Liver (tissue), 9 donors: ENCODE data around the gene C1GALT1. TPM values are rescaled to one million over a fixed set of nuclear protein-coding genes. Genes with fewer than 3 reads are reported as not detected.

Experiments
- DNase-seq: peaks from one replicate; pipeline ENCODE4 v3.0.0-alpha.2; 2017; ENCODE audit warnings: low spot score
- H3K27ac ChIP-seq, 2 donors: one replicate each; pipeline ENCODE4 v1.7.0; 2013; ENCODE audit warnings: inconsistent platforms in 2 of 2, low read length in 2 of 2, control low read depth in 1 of 2, low read depth in 1 of 2, mild to moderate bottlenecking in 1 of 2
- H3K27me3 ChIP-seq, 4 donors: one replicate each; pipeline versions ENCODE4 v1.6.1 to v1.7.0; 2013; ENCODE audit warnings: low read length in 3 of 4, inconsistent platforms in 1 of 4, mild to moderate bottlenecking in 1 of 4, moderate library complexity in 1 of 4; ENCODE audit not compliant: control insufficient read depth in 4 of 4, insufficient read depth in 4 of 4
- H3K36me3 ChIP-seq, 4 donors: one replicate each; pipeline versions ENCODE4 v1.6.1 to v1.7.0; 2013; ENCODE audit warnings: low read length in 3 of 4, mild to moderate bottlenecking in 3 of 4, low read depth in 1 of 4, moderate library complexity in 1 of 4; ENCODE audit not compliant: control insufficient read depth in 4 of 4, insufficient read depth in 3 of 4
- H3K4me1 ChIP-seq, 4 donors: one replicate each; pipeline versions ENCODE4 v1.6.1 to v1.7.0; 2013; ENCODE audit warnings: low read length in 3 of 4, mild to moderate bottlenecking in 3 of 4, moderate library complexity in 1 of 4; ENCODE audit not compliant: control insufficient read depth in 4 of 4, insufficient read depth in 4 of 4
- H3K4me3 ChIP-seq, 3 donors: one replicate each; pipeline versions ENCODE4 v1.6.1 to v1.7.0; 2013; ENCODE audit warnings: low read length in 3 of 3, control low read depth in 1 of 3, low read depth in 1 of 3, mild to moderate bottlenecking in 1 of 3
- H3K9ac ChIP-seq, 2 donors: one replicate each; pipeline ENCODE4 v1.7.0; 2013; ENCODE audit warnings: low read length in 2 of 2, mild to moderate bottlenecking in 2 of 2, moderate library complexity in 2 of 2, control low read depth in 1 of 2, low read depth in 1 of 2
- H3K9me3 ChIP-seq, 4 donors: one replicate each; pipeline versions ENCODE4 v1.6.1 to v1.7.0; 2013; ENCODE audit warnings: low read length in 3 of 4; ENCODE audit not compliant: control insufficient read depth in 4 of 4
- EGR1 ChIP-seq, 2 donors: IDR thresholded peaks; 2 replicates each; pipeline ENCODE4 v1.6.1; 2016 to 2018; ENCODE audit warnings: antibody characterized with exemption in 2 of 2, low read depth in 2 of 2
- FOXA1 ChIP-seq: IDR thresholded peaks from 2 replicates; pipeline ENCODE4 v1.6.1; 2016; ENCODE audit warnings: antibody characterized with exemption
- FOXA2 ChIP-seq: IDR thresholded peaks from 2 replicates; pipeline ENCODE4 v1.6.1; 2016; ENCODE audit warnings: antibody characterized with exemption
- GABPA ChIP-seq, 2 donors: IDR thresholded peaks in 1 of 2; conservative IDR thresholded peaks in 1 of 2; 2 replicates each; pipeline ENCODE4 v1.6.1; 2016; ENCODE audit warnings: antibody characterized with exemption in 2 of 2, mild to moderate bottlenecking in 1 of 2, moderate library complexity in 1 of 2
- HNF4A ChIP-seq, 2 donors: conservative IDR thresholded peaks; 2 replicates each; pipeline ENCODE4 v1.6.1; 2016; ENCODE audit warnings: antibody characterized with exemption in 2 of 2, mild to moderate bottlenecking in 2 of 2
- HNF4G ChIP-seq: IDR thresholded peaks from 2 replicates; pipeline ENCODE4 v1.6.1; 2016; ENCODE audit warnings: antibody characterized with exemption
- JUND ChIP-seq, 2 donors: IDR thresholded peaks; 2 replicates each; pipeline ENCODE4 v1.6.1; 2016; ENCODE audit warnings: antibody characterized with exemption in 2 of 2
- NR2F2 ChIP-seq: IDR thresholded peaks from 2 replicates; pipeline ENCODE4 v1.6.1; 2016; ENCODE audit warnings: antibody characterized with exemption
- RAD21 ChIP-seq, 2 donors: IDR thresholded peaks; 2 replicates each; pipeline ENCODE4 v1.6.1; 2016; ENCODE audit warnings: antibody characterized with exemption in 2 of 2, mild to moderate bottlenecking in 2 of 2
- RXRA ChIP-seq, 2 donors: IDR thresholded peaks; 2 replicates each; pipeline ENCODE4 v1.6.1; 2017 to 2018; ENCODE audit warnings: antibody characterized with exemption in 2 of 2, mild to moderate bottlenecking in 1 of 2
- SP1 ChIP-seq: IDR thresholded peaks from 2 replicates; pipeline ENCODE4 v1.6.1; 2018; ENCODE audit warnings: antibody characterized with exemption, mild to moderate bottlenecking
- TAF1 ChIP-seq: conservative IDR thresholded peaks from 2 replicates; pipeline ENCODE4 v1.6.1; 2016; ENCODE audit warnings: antibody characterized with exemption, mild to moderate bottlenecking
- YY1 ChIP-seq: IDR thresholded peaks from 2 replicates; pipeline ENCODE4 v1.6.1; 2016; ENCODE audit warnings: antibody characterized with exemption, mild to moderate bottlenecking
- WGBS: extraction: QIAGEN DNeasy Blood & Tissue Kit; methylation state at CpG from one replicate; pipeline ENCODE4 v1.1.7; 2013; 5-methylcytosine and 5-hydroxymethylcytosine counted together
- polyA plus RNA-seq, 2 donors: library from polyadenylated mRNA; stranded (reverse) in 1 of 2; unstranded in 1 of 2; fragments of 200-250 nt in 1 of 2; fragments of >200 nt in 1 of 2; fragmentation: Nextera tagmentation in 1 of 2; extraction: Ambion mirVana in 1 of 2; gene quantifications; one replicate each; pipeline versions ENCODE4 v1.2.1 to v1.2.3, GENCODE V29; 2013 to 2015
- total RNA-seq, 2 donors: library from RNA; depleted of rRNA; stranded (reverse); fragments of >200 nt; gene quantifications; one replicate each; pipeline ENCODE4 v1.2.3, GENCODE V29; 2014
- TF ChIP-seq, protein P1 (sequence below): IDR thresholded peaks from 2 replicates; pipeline ENCODE4 v1.6.1; 2016; ENCODE audit warnings: antibody characterized with exemption
- TF ChIP-seq, protein P2 (sequence below): IDR thresholded peaks from 2 replicates; pipeline ENCODE4 v1.6.1; 2016; ENCODE audit warnings: antibody characterized with exemption, mild to moderate bottlenecking
- TF ChIP-seq, protein P3 (sequence below): IDR thresholded peaks from 2 replicates; pipeline ENCODE4 v1.6.1; 2016; ENCODE audit warnings: antibody characterized with exemption
- TF ChIP-seq, protein P4 (sequence below): IDR thresholded peaks from 2 replicates; pipeline ENCODE4 v1.6.1; 2016; ENCODE audit warnings: antibody characterized with exemption
- TF ChIP-seq, protein P5 (sequence below): fragments of 150-350 bp; IDR thresholded peaks from 2 replicates; pipeline ENCODE4 v1.5.1; 2017; ENCODE audit warnings: improper control_type of control experiment, low read depth, low read length; ENCODE audit not compliant: missing input control
- donor health status: healthy.
- donor health status: healthy.
- donor health status: healthy.
- donor health status: healthy.
- donor health status: healthy.

The C1GALT1 gene
- total and polyA plus RNA-seq, 4 donors, result 5.6 to 28.6 (median 12.5) TPM

DNA sequence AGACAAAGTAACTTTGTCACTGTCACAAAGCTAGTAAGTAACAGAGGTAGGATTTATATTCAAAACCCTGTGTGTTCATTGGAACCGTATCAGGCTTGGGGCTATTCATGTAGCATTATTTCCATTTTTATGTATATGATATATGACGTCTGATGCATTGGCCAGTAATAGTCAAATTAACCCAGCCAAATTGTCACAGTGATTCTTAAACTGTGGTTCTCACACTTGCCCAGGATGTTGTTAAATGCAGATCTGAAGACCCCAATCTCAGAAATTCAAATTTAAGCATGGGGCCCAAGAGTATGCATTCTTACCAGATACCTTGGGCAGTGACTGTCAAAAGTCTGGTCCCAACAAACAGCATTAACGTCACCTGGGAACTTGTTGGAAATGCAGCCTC lies 63.9 kb downstream of the C1GALT1 start:
- H3K27ac ChIP-seq, result no peak overlapping the region
- TF ChIP-seq JUND (IDR thresholded peaks at IDR 0.05) (no peak), SP1 (no peak), FOXA2 (no peak), RXRA (IDR thresholded peaks at IDR 0.05) (no peak), TAF1 (no peak), GABPA (IDR thresholded peaks at IDR 0.05 in 1 of 2, conservative IDR thresholded peaks at IDR 0.05 in 1 of 2) (no peak), FOXA1 (no peak), YY1 (no peak), RAD21 (IDR thresholded peaks at IDR 0.05) (no peak), HNF4G (no peak), HNF4A (conservative IDR thresholded peaks at IDR 0.05) (no peak), NR2F2 (no peak), EGR1 (IDR thresholded peaks at IDR 0.05; ENCODE audit: low read depth in 2 of 2) (no peak)
- TF ChIP-seq, protein P1, sequence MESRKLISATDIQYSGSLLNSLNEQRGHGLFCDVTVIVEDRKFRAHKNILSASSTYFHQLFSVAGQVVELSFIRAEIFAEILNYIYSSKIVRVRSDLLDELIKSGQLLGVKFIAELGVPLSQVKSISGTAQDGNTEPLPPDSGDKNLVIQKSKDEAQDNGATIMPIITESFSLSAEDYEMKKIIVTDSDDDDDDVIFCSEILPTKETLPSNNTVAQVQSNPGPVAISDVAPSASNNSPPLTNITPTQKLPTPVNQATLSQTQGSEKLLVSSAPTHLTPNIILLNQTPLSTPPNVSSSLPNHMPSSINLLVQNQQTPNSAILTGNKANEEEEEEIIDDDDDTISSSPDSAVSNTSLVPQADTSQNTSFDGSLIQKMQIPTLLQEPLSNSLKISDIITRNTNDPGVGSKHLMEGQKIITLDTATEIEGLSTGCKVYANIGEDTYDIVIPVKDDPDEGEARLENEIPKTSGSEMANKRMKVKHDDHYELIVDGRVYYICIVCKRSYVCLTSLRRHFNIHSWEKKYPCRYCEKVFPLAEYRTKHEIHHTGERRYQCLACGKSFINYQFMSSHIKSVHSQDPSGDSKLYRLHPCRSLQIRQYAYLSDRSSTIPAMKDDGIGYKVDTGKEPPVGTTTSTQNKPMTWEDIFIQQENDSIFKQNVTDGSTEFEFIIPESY, result no peak
- TF ChIP-seq, protein P2, sequence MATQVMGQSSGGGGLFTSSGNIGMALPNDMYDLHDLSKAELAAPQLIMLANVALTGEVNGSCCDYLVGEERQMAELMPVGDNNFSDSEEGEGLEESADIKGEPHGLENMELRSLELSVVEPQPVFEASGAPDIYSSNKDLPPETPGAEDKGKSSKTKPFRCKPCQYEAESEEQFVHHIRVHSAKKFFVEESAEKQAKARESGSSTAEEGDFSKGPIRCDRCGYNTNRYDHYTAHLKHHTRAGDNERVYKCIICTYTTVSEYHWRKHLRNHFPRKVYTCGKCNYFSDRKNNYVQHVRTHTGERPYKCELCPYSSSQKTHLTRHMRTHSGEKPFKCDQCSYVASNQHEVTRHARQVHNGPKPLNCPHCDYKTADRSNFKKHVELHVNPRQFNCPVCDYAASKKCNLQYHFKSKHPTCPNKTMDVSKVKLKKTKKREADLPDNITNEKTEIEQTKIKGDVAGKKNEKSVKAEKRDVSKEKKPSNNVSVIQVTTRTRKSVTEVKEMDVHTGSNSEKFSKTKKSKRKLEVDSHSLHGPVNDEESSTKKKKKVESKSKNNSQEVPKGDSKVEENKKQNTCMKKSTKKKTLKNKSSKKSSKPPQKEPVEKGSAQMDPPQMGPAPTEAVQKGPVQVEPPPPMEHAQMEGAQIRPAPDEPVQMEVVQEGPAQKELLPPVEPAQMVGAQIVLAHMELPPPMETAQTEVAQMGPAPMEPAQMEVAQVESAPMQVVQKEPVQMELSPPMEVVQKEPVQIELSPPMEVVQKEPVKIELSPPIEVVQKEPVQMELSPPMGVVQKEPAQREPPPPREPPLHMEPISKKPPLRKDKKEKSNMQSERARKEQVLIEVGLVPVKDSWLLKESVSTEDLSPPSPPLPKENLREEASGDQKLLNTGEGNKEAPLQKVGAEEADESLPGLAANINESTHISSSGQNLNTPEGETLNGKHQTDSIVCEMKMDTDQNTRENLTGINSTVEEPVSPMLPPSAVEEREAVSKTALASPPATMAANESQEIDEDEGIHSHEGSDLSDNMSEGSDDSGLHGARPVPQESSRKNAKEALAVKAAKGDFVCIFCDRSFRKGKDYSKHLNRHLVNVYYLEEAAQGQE, result no peak
- TF ChIP-seq, protein P3, sequence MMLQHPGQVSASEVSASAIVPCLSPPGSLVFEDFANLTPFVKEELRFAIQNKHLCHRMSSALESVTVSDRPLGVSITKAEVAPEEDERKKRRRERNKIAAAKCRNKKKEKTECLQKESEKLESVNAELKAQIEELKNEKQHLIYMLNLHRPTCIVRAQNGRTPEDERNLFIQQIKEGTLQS, result no peak
- TF ChIP-seq, protein P4, sequence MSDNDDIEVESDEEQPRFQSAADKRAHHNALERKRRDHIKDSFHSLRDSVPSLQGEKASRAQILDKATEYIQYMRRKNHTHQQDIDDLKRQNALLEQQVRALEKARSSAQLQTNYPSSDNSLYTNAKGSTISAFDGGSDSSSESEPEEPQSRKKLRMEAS, result no peak
- TF ChIP-seq, protein P5, sequence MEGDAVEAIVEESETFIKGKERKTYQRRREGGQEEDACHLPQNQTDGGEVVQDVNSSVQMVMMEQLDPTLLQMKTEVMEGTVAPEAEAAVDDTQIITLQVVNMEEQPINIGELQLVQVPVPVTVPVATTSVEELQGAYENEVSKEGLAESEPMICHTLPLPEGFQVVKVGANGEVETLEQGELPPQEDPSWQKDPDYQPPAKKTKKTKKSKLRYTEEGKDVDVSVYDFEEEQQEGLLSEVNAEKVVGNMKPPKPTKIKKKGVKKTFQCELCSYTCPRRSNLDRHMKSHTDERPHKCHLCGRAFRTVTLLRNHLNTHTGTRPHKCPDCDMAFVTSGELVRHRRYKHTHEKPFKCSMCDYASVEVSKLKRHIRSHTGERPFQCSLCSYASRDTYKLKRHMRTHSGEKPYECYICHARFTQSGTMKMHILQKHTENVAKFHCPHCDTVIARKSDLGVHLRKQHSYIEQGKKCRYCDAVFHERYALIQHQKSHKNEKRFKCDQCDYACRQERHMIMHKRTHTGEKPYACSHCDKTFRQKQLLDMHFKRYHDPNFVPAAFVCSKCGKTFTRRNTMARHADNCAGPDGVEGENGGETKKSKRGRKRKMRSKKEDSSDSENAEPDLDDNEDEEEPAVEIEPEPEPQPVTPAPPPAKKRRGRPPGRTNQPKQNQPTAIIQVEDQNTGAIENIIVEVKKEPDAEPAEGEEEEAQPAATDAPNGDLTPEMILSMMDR, result no peak
- no peak overlapping the region for H3K4me3 ChIP-seq
- no peak overlapping the region for H3K9ac ChIP-seq
- DNase-seq, result no peak
- H3K4me1 ChIP-seq, result peaks cover 2 to 28% (median 16%) of the 10 kb centered on the region in 4 donors
- peaks cover 0 to 3% (median 0%) of the 10 kb centered on the region in 4 donors for H3K36me3 ChIP-seq
- H3K9me3 ChIP-seq, result no peaks in the 10 kb centered on the region
- H3K27me3 ChIP-seq, result no peaks in the 10 kb centered on the region
- WGBS, result 95% methylated on average over 3 of the region's 3 CpGs
